IgD-negative memory B cell (primary cell): Measurements from ENCODE around the gene TRIM38. TPM values are rescaled to one million over a fixed set of nuclear protein-coding genes. Genes with fewer than 3 reads are reported as not detected.

Source experiments
- H3K27ac Mint-ChIP-seq, 3 donors: one replicate each; pipeline ENCODE4 v1.8.0; 2020 to 2022; ENCODE audit warnings: mild to moderate bottlenecking in 3 of 3, mixed read lengths in 3 of 3, moderate library complexity in 1 of 3
- H3K27me3 Mint-ChIP-seq: one replicate; pipeline ENCODE4 v1.8.0; 2021; ENCODE audit warnings: mixed read lengths
- H3K36me3 Mint-ChIP-seq: one replicate; pipeline ENCODE4 v1.8.0; 2020; ENCODE audit warnings: mild to moderate bottlenecking, mixed read lengths
- H3K4me1 Mint-ChIP-seq, 3 donors: one replicate each; pipeline ENCODE4 v1.8.0; 2020 to 2022; ENCODE audit warnings: mixed read lengths in 3 of 3, mild to moderate bottlenecking in 1 of 3
- H3K4me3 Mint-ChIP-seq, 4 donors: one replicate each; pipeline ENCODE4 v1.8.0; 2020 to 2022; ENCODE audit warnings: mild to moderate bottlenecking in 4 of 4, mixed read lengths in 4 of 4, moderate library complexity in 3 of 4
- H3K9me3 Mint-ChIP-seq, 3 donors: one replicate each; pipeline ENCODE4 v1.8.0; 2020 to 2021; ENCODE audit warnings: mixed read lengths in 3 of 3, mild to moderate bottlenecking in 1 of 3
- polyA plus RNA-seq: library from polyadenylated mRNA; unstranded; fragments of 300-500 nt; fragmentation: Illumina TruSeq; gene quantifications from one replicate; pipeline ENCODE4 v1.2.3, GENCODE V29; 2021

Gene TRIM38
- polyA plus RNA-seq, 1 donor from 2014 or later, result 23.7 TPM

GRCh38 chr6:25951296-25952032 lies 11.1 kb upstream of the TRIM38 start:
- Mint-ChIP-seq H3K36me3 (no peaks in the 10 kb centered on the region), H3K9me3 (peaks cover 0 to 3% (median 0%) of the 10 kb centered on the region in 3 donors), H3K27me3 (no peaks in the 10 kb centered on the region), H3K4me1 (peaks cover 0 to 1% (median 0%) of the 10 kb centered on the region in 3 donors), H3K27ac (no peak overlapping the region), H3K4me3 (no peak overlapping the region)

DNA sequence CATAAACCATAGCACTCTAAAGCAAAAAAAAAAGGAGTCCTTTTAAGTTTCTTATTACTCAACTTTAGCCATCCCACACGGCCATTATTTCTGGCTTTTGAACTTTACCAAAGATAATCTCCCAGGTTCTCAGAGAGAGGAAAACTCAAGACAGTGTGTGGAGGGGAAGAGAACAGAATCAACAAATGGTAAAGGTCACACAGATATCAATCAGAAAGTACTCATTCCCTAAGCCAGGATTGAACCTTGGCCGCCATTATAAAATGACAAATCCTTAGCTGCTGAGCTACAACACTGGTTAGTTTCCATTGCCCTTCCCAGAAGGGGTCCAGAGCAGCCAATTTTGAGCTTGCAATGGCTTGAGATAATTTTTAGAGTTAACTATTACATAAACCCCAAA lies 10.1 kb upstream of the TRIM38 start:
- no peak overlapping the region for H3K4me3 Mint-ChIP-seq
- H3K27ac Mint-ChIP-seq, result no peak overlapping the region
- peaks cover 0 to 2% (median 0%) of the 10 kb centered on the region in 3 donors for H3K4me1 Mint-ChIP-seq
- H3K27me3 Mint-ChIP-seq, result no peaks in the 10 kb centered on the region
- H3K36me3 Mint-ChIP-seq, result no peaks in the 10 kb centered on the region
- peaks cover 0 to 3% (median 0%) of the 10 kb centered on the region in 3 donors for H3K9me3 Mint-ChIP-seq

GRCh38 chr6:25953733-25954132 lies 8.9 kb upstream of the TRIM38 start:
- Mint-ChIP-seq H3K36me3 (no peaks in the 10 kb centered on the region), H3K9me3 (peaks cover 0 to 3% (median 0%) of the 10 kb centered on the region in 3 donors), H3K27ac (no peak overlapping the region), H3K4me3 (no peak overlapping the region), H3K27me3 (no peaks in the 10 kb centered on the region), H3K4me1 (peaks cover 6 to 10% (median 7%) of the 10 kb centered on the region in 3 donors)

GRCh38 chr6:25954756-25955155 lies 7.8 kb upstream of the TRIM38 start:
- H3K27me3 Mint-ChIP-seq, result no peaks in the 10 kb centered on the region
- H3K4me1 Mint-ChIP-seq, result peaks cover 16 to 20% (median 18%) of the 10 kb centered on the region in 3 donors
- H3K9me3 Mint-ChIP-seq, result no peaks in the 10 kb centered on the region
- no peak overlapping the region for H3K27ac Mint-ChIP-seq
- no peak overlapping the region for H3K4me3 Mint-ChIP-seq
- H3K36me3 Mint-ChIP-seq, result no peaks in the 10 kb centered on the region

- Mint-ChIP-seq H3K36me3 (no peaks in the 10 kb centered on the region), H3K27me3 (no peaks in the 10 kb centered on the region), H3K4me1 (peaks cover 27 to 33% (median 31%) of the 10 kb centered on the region in 3 donors), H3K4me3 (no peak overlapping the region), H3K27ac (no peak overlapping the region), H3K9me3 (no peaks in the 10 kb centered on the region)
These were observed 6.4 kb upstream of the TRIM38 start for GRCh38 chr6:25956226-25956625.

DNA sequence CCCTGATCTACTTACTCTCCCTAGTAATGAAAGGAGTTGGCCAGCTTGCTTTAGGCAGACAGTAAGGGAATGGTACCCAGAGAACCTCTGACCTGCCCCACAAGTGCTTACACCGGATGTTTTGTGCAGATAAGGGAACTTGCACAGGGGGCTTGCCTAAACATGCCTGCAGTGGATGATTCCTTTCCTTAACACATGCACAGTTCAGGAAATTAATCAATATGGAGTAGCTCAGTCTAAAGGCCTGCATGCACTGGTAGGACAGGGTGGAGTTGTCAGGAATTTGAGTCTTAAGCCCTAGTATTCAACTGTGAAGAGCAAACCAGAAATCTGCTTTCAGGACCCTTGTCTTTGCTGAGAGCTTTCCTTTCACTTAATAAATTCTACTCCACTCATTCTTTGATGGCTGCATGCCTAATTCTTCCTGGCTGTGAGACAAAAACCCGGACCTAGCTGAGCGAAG lies 3.9 kb upstream of the TRIM38 start:
- H3K4me1 Mint-ChIP-seq, result peaks cover 38 to 46% (median 44%) of the 10 kb centered on the region in 3 donors
- peaks cover 3% of the 10 kb centered on the region for H3K36me3 Mint-ChIP-seq
- H3K9me3 Mint-ChIP-seq, result no peaks in the 10 kb centered on the region
- H3K27ac Mint-ChIP-seq, result peak overlapping the region in 1 of 3 donors; percentile 64
- H3K4me3 Mint-ChIP-seq, result peak overlapping the region; percentile 4 to 89 (median 55)
- no peaks in the 10 kb centered on the region for H3K27me3 Mint-ChIP-seq

GRCh38 chr6:25959890-25960536 lies 2.6 kb upstream of the TRIM38 start:
- no peaks in the 10 kb centered on the region for H3K9me3 Mint-ChIP-seq
- peaks cover 4% of the 10 kb centered on the region for H3K36me3 Mint-ChIP-seq
- H3K4me3 Mint-ChIP-seq, result peak overlapping the region; percentile 16 to 78 (median 32)
- no peaks in the 10 kb centered on the region for H3K27me3 Mint-ChIP-seq
- H3K27ac Mint-ChIP-seq, result peak overlapping the region in 1 of 3 donors; percentile 4
- H3K4me1 Mint-ChIP-seq, result peaks cover 46 to 52% (median 50%) of the 10 kb centered on the region in 3 donors

GRCh38 chr6:25960734-25961133 lies 1.9 kb upstream of the TRIM38 start:
- peaks cover 46 to 53% (median 50%) of the 10 kb centered on the region in 3 donors for H3K4me1 Mint-ChIP-seq
- H3K9me3 Mint-ChIP-seq, result no peaks in the 10 kb centered on the region
- H3K27me3 Mint-ChIP-seq, result no peaks in the 10 kb centered on the region
- H3K27ac Mint-ChIP-seq, result peak overlapping the region in 1 of 3 donors; percentile 99
- H3K4me3 Mint-ChIP-seq, result peak overlapping the region in 2 of 4 donors; percentile 18 to 47
- peaks cover 4% of the 10 kb centered on the region for H3K36me3 Mint-ChIP-seq

DNA sequence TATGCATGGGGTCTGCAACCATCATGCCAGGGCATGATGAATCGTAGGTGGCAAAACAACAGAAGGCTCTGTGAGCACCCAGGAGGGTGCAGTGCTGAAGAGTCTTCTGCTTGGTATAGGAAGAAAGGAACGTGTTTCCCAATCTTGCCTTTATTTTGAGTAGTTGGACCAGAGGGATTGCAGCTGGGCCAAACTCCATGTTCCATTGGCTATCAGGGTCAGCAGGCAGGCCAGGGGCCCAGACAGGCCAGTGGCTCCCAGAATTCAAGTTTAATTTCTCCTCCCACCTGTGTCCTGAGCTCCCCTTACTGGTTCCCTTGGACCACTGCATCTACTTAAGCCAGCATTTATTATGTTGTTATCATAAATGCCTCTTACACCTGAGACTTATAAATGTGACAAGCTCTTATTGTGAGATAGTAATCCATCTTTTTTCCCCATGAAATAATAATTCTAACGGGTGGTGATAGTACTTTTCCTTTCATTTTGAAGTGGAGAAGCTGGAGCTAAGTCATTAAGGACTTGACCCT lies 918 bp upstream of the TRIM38 start:
- H3K4me3 Mint-ChIP-seq, result peak overlapping the region; percentile 92 to 100 (median 98)
- peaks cover 8% of the 10 kb centered on the region for H3K36me3 Mint-ChIP-seq
- no peaks in the 10 kb centered on the region for H3K9me3 Mint-ChIP-seq
- H3K4me1 Mint-ChIP-seq, result peaks cover 50 to 60% (median 50%) of the 10 kb centered on the region in 3 donors
- H3K27ac Mint-ChIP-seq, result peak overlapping the region; percentile 83 to 99 (median 98)
- no peaks in the 10 kb centered on the region for H3K27me3 Mint-ChIP-seq

- Mint-ChIP-seq H3K36me3 (peaks cover 15% of the 10 kb centered on the region), H3K4me1 (peaks cover 61 to 69% (median 61%) of the 10 kb centered on the region in 3 donors)
These were observed 973 bp downstream of the TRIM38 start for GRCh38 chr6:25963426-25964123.

GRCh38 chr6:25965058-25965457 lies 2.5 kb downstream of the TRIM38 start:
- Mint-ChIP-seq H3K27me3 (no peaks in the 10 kb centered on the region), H3K4me3 (peak overlapping the region in 3 of 4 donors; percentile 97 to 100 (median 99)), H3K36me3 (peaks cover 15% of the 10 kb centered on the region), H3K4me1 (peaks cover 51 to 64% (median 51%) of the 10 kb centered on the region in 3 donors), H3K9me3 (no peaks in the 10 kb centered on the region), H3K27ac (no peak overlapping the region)

More at GRCh38 chr6:25963426-25964123, 973 bp downstream of the TRIM38 start:
- Mint-ChIP-seq H3K9me3 (no peaks in the 10 kb centered on the region), H3K27ac (peak overlapping the region; percentile 85 to 98 (median 94)), H3K4me3 (peak overlapping the region; percentile 92 to 100 (median 98)), H3K27me3 (no peaks in the 10 kb centered on the region)

GRCh38 chr6:25966711-25967110 lies 4.1 kb downstream of the TRIM38 start:
- peak overlapping the region; percentile 59 to 83 (median 59) for H3K27ac Mint-ChIP-seq
- peak overlapping the region; percentile 75 to 90 (median 83) for H3K4me3 Mint-ChIP-seq
- peaks cover 17% of the 10 kb centered on the region for H3K36me3 Mint-ChIP-seq
- H3K27me3 Mint-ChIP-seq, result no peaks in the 10 kb centered on the region
- H3K9me3 Mint-ChIP-seq, result no peaks in the 10 kb centered on the region
- peaks cover 43 to 61% (median 51%) of the 10 kb centered on the region in 3 donors for H3K4me1 Mint-ChIP-seq

- Mint-ChIP-seq H3K27ac (peak overlapping the region in 1 of 3 donors; percentile 64), H3K27me3 (no peaks in the 10 kb centered on the region), H3K36me3 (peaks cover 13% of the 10 kb centered on the region), H3K4me1 (peaks cover 43 to 68% (median 53%) of the 10 kb centered on the region in 3 donors), H3K9me3 (no peaks in the 10 kb centered on the region), H3K4me3 (peak overlapping the region in 3 of 4 donors; percentile 76 to 87 (median 79))
These were observed 6.2 kb downstream of the TRIM38 start for GRCh38 chr6:25968769-25969168.

DNA sequence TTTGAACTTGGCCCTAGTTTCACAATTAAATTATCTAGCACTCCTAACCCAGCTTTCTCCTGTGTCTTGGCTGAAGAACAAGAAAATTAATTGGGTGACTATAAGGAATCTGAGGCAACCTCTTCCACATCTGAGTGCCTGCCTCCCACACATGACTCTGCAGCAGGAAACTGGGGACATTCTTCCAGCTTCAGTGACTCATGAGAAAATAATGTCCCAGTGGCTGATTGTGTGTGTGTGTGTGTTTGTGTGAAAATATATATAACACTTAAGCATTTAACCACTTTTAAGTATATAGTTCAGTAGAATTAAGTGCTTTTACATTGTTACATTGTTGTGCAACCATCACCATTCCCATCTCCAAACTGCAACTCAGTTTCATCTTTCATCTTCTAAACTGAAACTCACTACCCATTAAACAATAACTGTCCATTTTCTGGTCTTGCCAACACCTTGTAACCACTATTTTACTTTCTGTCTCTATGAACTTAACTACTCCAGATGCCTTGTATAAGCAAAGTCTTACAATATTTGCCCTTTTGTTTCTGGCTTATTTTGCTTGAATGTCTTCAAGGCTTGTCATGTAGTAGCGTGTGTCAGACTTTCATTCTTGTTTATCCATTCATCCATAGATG lies 8.7 kb downstream of the TRIM38 start:
- H3K27me3 Mint-ChIP-seq, result no peaks in the 10 kb centered on the region
- peaks cover 47 to 71% (median 65%) of the 10 kb centered on the region in 3 donors for H3K4me1 Mint-ChIP-seq
- H3K4me3 Mint-ChIP-seq, result peak overlapping the region in 1 of 4 donors; percentile 61
- peaks cover 12% of the 10 kb centered on the region for H3K36me3 Mint-ChIP-seq
- H3K27ac Mint-ChIP-seq, result peak overlapping the region in 1 of 3 donors; percentile 32
- no peaks in the 10 kb centered on the region for H3K9me3 Mint-ChIP-seq
